ENCODE measurements around the gene MXI1. TPM values are rescaled to one million over a fixed set of nuclear protein-coding genes. Genes with fewer than 3 reads are reported as not detected.

Gene MXI1
- total RNA-seq, 1 experiment from 2014 or later, result 19.5 TPM

- ChIA-PET CTCF (interaction anchor here (1.6 kb wide), 1 partner anchor 36 kb away, joined by 9 read pairs; no protein-coding TSS in a partner anchor), POLR2A (interaction anchor here (2.4 kb wide), 1 partner anchor 35 kb away, joined by 11 read pairs; no protein-coding TSS in a partner anchor)
- Mint-ChIP-seq H3K4me1 (ENCODE audit: insufficient read depth, unreplicated experiment) (peaks cover 12% of the 10 kb centered on the region), H3K4me3 (ENCODE audit: unreplicated experiment) (no peak overlapping the region), H3K36me3 (ENCODE audit: insufficient read depth, unreplicated experiment) (no peaks in the 10 kb centered on the region), H3K9me3 (ENCODE audit: unreplicated experiment) (no peaks in the 10 kb centered on the region), H3K27ac (ENCODE audit: low read depth, unreplicated experiment) (no peak overlapping the region), H3K27me3 (ENCODE audit: insufficient read depth, unreplicated experiment) (peaks cover 5% of the 10 kb centered on the region)
- intact Hi-C loops (cut with micrococcal nuclease), result no loop called here
- TF ChIP-seq, protein P1, sequence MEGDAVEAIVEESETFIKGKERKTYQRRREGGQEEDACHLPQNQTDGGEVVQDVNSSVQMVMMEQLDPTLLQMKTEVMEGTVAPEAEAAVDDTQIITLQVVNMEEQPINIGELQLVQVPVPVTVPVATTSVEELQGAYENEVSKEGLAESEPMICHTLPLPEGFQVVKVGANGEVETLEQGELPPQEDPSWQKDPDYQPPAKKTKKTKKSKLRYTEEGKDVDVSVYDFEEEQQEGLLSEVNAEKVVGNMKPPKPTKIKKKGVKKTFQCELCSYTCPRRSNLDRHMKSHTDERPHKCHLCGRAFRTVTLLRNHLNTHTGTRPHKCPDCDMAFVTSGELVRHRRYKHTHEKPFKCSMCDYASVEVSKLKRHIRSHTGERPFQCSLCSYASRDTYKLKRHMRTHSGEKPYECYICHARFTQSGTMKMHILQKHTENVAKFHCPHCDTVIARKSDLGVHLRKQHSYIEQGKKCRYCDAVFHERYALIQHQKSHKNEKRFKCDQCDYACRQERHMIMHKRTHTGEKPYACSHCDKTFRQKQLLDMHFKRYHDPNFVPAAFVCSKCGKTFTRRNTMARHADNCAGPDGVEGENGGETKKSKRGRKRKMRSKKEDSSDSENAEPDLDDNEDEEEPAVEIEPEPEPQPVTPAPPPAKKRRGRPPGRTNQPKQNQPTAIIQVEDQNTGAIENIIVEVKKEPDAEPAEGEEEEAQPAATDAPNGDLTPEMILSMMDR (IDR thresholded peaks at IDR 0.05; ENCODE audit: unreplicated experiment), result no peak
- DNase-seq (ENCODE audit: unreplicated experiment), result no peak
- no TSS peak for BruUV-seq (replicated peaks)
Observed at GRCh38 chr10:110174816-110175215, 32.6 kb upstream of the MXI1 start.

- ChIA-PET POLR2A (interaction anchor here (2.4 kb wide), 1 partner anchor 35 kb away, joined by 11 read pairs; no protein-coding TSS in a partner anchor), CTCF (no interaction called here)
- Mint-ChIP-seq H3K4me3 (ENCODE audit: unreplicated experiment) (no peak overlapping the region), H3K9me3 (ENCODE audit: unreplicated experiment) (no peaks in the 10 kb centered on the region), H3K4me1 (ENCODE audit: insufficient read depth, unreplicated experiment) (peaks cover 12% of the 10 kb centered on the region), H3K27ac (ENCODE audit: low read depth, unreplicated experiment) (no peak overlapping the region), H3K27me3 (ENCODE audit: insufficient read depth, unreplicated experiment) (no peaks in the 10 kb centered on the region), H3K36me3 (ENCODE audit: insufficient read depth, unreplicated experiment) (no peaks in the 10 kb centered on the region)
- intact Hi-C loops (cut with micrococcal nuclease), result no loop called here
- BruUV-seq (replicated peaks), result no TSS peak
- TF ChIP-seq, protein P1 (IDR thresholded peaks at IDR 0.05; ENCODE audit: unreplicated experiment), result no peak
- DNase-seq (ENCODE audit: unreplicated experiment), result no peak
Observed at GRCh38 chr10:110175406-110175805, 32.0 kb upstream of the MXI1 start.

DNA sequence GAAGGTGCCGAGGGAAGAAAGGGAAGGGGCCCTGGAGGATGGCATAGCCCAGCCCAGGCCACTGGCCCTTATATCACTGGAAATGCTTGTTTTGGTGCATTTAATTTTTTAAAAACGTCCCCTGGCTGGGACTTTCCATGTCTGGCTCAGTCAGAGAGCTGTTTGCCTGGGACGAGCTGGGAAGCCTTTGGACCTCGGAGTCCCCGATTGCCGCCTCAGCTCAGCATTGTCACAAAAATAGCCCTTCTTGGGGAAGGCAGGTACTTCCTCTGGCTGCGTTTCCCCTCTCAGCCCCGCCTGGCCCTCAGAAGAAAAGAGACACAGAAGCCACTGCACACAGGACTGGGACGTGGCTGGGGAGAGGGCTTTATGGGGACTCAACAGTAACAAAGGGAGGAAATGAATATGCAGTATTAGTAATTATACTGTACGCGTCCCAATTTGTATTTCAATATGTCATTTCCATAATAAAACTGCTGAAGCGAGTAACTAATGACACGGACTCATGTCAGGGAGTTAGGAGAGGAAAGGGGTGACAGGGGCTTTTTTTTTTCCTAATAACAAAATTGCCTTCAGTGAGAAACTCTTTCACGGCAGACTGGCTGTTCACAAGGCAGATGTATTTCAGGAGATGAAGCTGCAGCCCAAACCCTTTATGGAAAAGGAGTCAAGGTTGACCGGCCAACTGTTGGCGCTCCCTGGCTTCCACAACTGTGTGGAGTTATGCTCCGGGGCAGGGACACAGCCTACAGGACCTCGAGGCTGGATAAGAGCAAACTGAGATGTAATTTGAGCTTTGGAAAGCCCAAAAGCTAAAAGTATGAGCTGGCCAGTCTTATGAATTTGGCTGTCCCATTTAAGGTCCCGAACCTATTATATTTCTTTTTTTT lies 31.0 kb upstream of the MXI1 start:
- CTCF ChIA-PET, result interaction anchor here (0.6 to 1.2 kb wide), 4 partner anchors 12 to 157 kb away, joined by 3 to 4 read pairs (median 4); no protein-coding TSS in a partner anchor

DNA sequence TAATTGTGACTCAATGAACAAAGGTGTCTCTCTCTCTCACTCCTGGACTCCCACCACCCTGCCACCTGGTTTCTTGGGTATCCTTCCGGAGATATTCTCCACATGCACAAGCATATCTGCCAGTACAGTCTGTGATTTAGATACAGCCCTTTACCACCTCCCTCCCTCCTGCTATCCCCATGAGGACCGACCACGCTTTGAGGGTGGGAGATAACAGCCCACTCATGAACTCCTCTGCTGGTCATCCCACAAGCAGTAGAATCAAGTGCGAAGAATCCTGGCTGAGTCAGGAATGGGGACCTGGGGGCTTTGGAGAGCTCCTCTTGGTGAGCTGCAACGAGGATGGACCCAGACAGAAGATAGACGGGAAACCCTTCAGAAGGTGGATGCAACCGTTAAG lies 28.2 kb upstream of the MXI1 start:
- TF ChIP-seq, protein P1 (IDR thresholded peaks at IDR 0.05; ENCODE audit: unreplicated experiment), result no peak
- Mint-ChIP-seq H3K9me3 (ENCODE audit: unreplicated experiment) (no peaks in the 10 kb centered on the region), H3K4me1 (ENCODE audit: insufficient read depth, unreplicated experiment) (peaks cover 6% of the 10 kb centered on the region), H3K4me3 (ENCODE audit: unreplicated experiment) (no peak overlapping the region), H3K27ac (ENCODE audit: low read depth, unreplicated experiment) (no peak overlapping the region), H3K36me3 (ENCODE audit: insufficient read depth, unreplicated experiment) (no peaks in the 10 kb centered on the region), H3K27me3 (ENCODE audit: insufficient read depth, unreplicated experiment) (no peaks in the 10 kb centered on the region)
- intact Hi-C loops (cut with micrococcal nuclease), result no loop called here
- BruUV-seq (replicated peaks), result no TSS peak
- POLR2A ChIA-PET, result interaction anchor here (0.8 to 1.1 kb wide), 2 partner anchors 45 to 103 kb away, joined by 3 read pairs; no protein-coding TSS in a partner anchor
- DNase-seq (ENCODE audit: unreplicated experiment), result no peak
- CTCF ChIA-PET, result interaction anchor here (0.6 kb wide), 1 partner anchor 107 kb away, joined by 3 read pairs; no protein-coding TSS in a partner anchor

More for the DNA sequence above, 31.0 kb upstream of the MXI1 start:
- BruUV-seq (replicated peaks), result no TSS peak
- Mint-ChIP-seq H3K9me3 (ENCODE audit: unreplicated experiment) (no peaks in the 10 kb centered on the region), H3K4me3 (ENCODE audit: unreplicated experiment) (no peak overlapping the region), H3K36me3 (ENCODE audit: insufficient read depth, unreplicated experiment) (no peaks in the 10 kb centered on the region), H3K27ac (ENCODE audit: low read depth, unreplicated experiment) (no peak overlapping the region), H3K4me1 (ENCODE audit: insufficient read depth, unreplicated experiment) (peaks cover 12% of the 10 kb centered on the region), H3K27me3 (ENCODE audit: insufficient read depth, unreplicated experiment) (no peaks in the 10 kb centered on the region)
- POLR2A ChIA-PET, result interaction anchor here (2.4 kb wide), 1 partner anchor 34 kb away, joined by 11 read pairs; no protein-coding TSS in a partner anchor
- no peak for DNase-seq (ENCODE audit: unreplicated experiment)
- TF ChIP-seq, protein P1 (IDR thresholded peaks at IDR 0.05; ENCODE audit: unreplicated experiment), result no peak
- intact Hi-C loops (cut with micrococcal nuclease), result no loop called here

Data from MCF 10A (cell line).